ENCODE data around the gene MCCD1. TPM values are rescaled to one million over a fixed set of nuclear protein-coding genes. Genes with fewer than 3 reads are reported as not detected.

Gene MCCD1
- total RNA-seq, 1 experiment from 2014 or later: not detected

GRCh38 chr6:31513456-31514165 lies 15.2 kb upstream of the MCCD1 start:
- no peak for TF ChIP-seq ZSCAN18 (CRISPR knock-in tag; IDR thresholded peaks at IDR 0.05)
- TF ChIP-seq ZNF512 (CRISPR knock-in tag; IDR thresholded peaks at IDR 0.05; ENCODE audit: borderline replicate concordance): no peak
- no peak for TF ChIP-seq E2F5 (CRISPR knock-in tag; IDR thresholded peaks at IDR 0.05)
- no peak for TF ChIP-seq ZNF416 (CRISPR knock-in tag; IDR thresholded peaks at IDR 0.05)
- no peak for TF ChIP-seq HMGA2 (CRISPR knock-in tag; IDR thresholded peaks at IDR 0.05)
- no peak for TF ChIP-seq STAT6 (CRISPR knock-in tag; conservative IDR thresholded peaks at IDR 0.05; ENCODE audit: low read depth)
- Mint-ChIP-seq H3K9me3 (peaks cover 5% of the 10 kb centered on the region; the same call in 1 of the 2 replicates), H3K4me1 (no peaks in the 10 kb centered on the region), H3K27me3 (ENCODE audit: low read depth) (no peaks in the 10 kb centered on the region), H3K36me3 (peaks cover 26% of the 10 kb centered on the region), H3K4me3 (no peak overlapping the region), H3K27ac (no peak overlapping the region)
- ATAC-seq (no peak), DNase-seq (ENCODE audit: low spot score) (no peak)
- CTCF ChIA-PET: interaction anchor here (0.6 to 1.3 kb wide), 2 partner anchors 71 to 98 kb away, joined by 3 read pairs; no protein-coding TSS in a partner anchor
- POLR2A ChIA-PET: interaction anchor here (1.5 kb wide), 1 partner anchor 15 kb away, joined by 3 read pairs; no protein-coding TSS in a partner anchor

GRCh38 chr6:31521835-31522234 lies 6.9 kb upstream of the MCCD1 start:
- ChIA-PET CTCF (interaction anchor here (1.0 kb wide), 1 partner anchor 59 kb away, joined by 4 read pairs; no protein-coding TSS in a partner anchor), POLR2A (no interaction called here)
- no peak overlapping the region for H3K4me3 Mint-ChIP-seq
- ATAC-seq: no peak
- no peak overlapping the region for H3K27ac Mint-ChIP-seq
- no peaks in the 10 kb centered on the region for H3K4me1 Mint-ChIP-seq
- H3K36me3 Mint-ChIP-seq: no peaks in the 10 kb centered on the region
- no peaks in the 10 kb centered on the region for H3K9me3 Mint-ChIP-seq
- H3K27me3 Mint-ChIP-seq (ENCODE audit: low read depth): no peaks in the 10 kb centered on the region; the same call in 1 of the 2 replicates
- no peak for DNase-seq (ENCODE audit: low spot score)
- no peak for TF ChIP-seq ATF3 (CRISPR knock-in tag; conservative IDR thresholded peaks at IDR 0.05)
- no peak for TF ChIP-seq ZNF532 (CRISPR knock-in tag; IDR thresholded peaks at IDR 0.05; ENCODE audit: borderline replicate concordance)
- no peak for TF ChIP-seq CTCF (IDR thresholded peaks at IDR 0.05)
- TF ChIP-seq ZNF232 (CRISPR knock-in tag; IDR thresholded peaks at IDR 0.05): no peak
- TF ChIP-seq FOXJ3 (CRISPR knock-in tag; IDR thresholded peaks at IDR 0.05; ENCODE audit: borderline replicate concordance): no peak
- TF ChIP-seq ZBTB43 (CRISPR knock-in tag; IDR thresholded peaks at IDR 0.05): no peak
- TF ChIP-seq ETV6 (CRISPR knock-in tag; IDR thresholded peaks at IDR 0.05): no peak
- no peak for TF ChIP-seq ATF6 (CRISPR knock-in tag; IDR thresholded peaks at IDR 0.05)
